Glutamatergic neuron (in vitro differentiated cells): ENCODE data around the gene PPHLN1. TPM values are rescaled to one million over a fixed set of nuclear protein-coding genes. Genes with fewer than 3 reads are reported as not detected.

ENCODE experiments used
- DNase-seq: peaks from one replicate; pipeline ENCODE4 v3.0.0; 2022
- H3K27ac Mint-ChIP-seq: one replicate; pipeline ENCODE4 v1.8.0; 2020; ENCODE audit warnings: mild to moderate bottlenecking, mixed read lengths, inconsistent platforms; ENCODE audit not compliant: unreplicated experiment
- H3K27me3 Mint-ChIP-seq: one replicate; pipeline ENCODE4 v1.8.0; 2020; ENCODE audit warnings: mild to moderate bottlenecking, moderate library complexity, mixed read lengths, inconsistent platforms; ENCODE audit not compliant: unreplicated experiment
- H3K36me3 Mint-ChIP-seq: one replicate; pipeline ENCODE4 v1.8.0; 2020; ENCODE audit warnings: mild to moderate bottlenecking, mixed read lengths, inconsistent platforms; ENCODE audit not compliant: unreplicated experiment
- H3K4me1 Mint-ChIP-seq: one replicate; pipeline ENCODE4 v1.8.0; 2020; ENCODE audit warnings: mild to moderate bottlenecking, low read depth, mixed read lengths, inconsistent platforms; ENCODE audit not compliant: unreplicated experiment
- H3K4me3 Mint-ChIP-seq: one replicate; pipeline ENCODE4 v1.8.0; 2020; ENCODE audit warnings: mild to moderate bottlenecking, mixed read lengths, inconsistent platforms; ENCODE audit not compliant: unreplicated experiment
- H3K9me3 Mint-ChIP-seq: one replicate; pipeline ENCODE4 v1.8.0; 2020; ENCODE audit warnings: mild to moderate bottlenecking, moderate library complexity, mixed read lengths, inconsistent platforms; ENCODE audit not compliant: unreplicated experiment
- CTCF ChIP-seq: fragments of 200-600 bp; sonication (generic); IDR thresholded peaks from one replicate; pipeline ENCODE4 v1.5.0; 2021; ENCODE audit not compliant: partially characterized antibody, unreplicated experiment
- total RNA-seq: library from RNA; stranded (reverse); fragmentation: NEBNext Ultra II Directional; extraction: Animal tissue kit (Norgen Biotek cat#: 25700); gene quantifications from one replicate; pipeline ENCODE4 v1.2.1, GENCODE V29; 2021; ENCODE audit not compliant: unreplicated experiment

Gene PPHLN1
- total RNA-seq, 1 donor from 2014 or later, result 64.4 TPM

GRCh38 chr12:42396473-42397259, 70.7 kb downstream of the PPHLN1 start:
- TF ChIP-seq CTCF, result no peak
- no peaks in the 10 kb centered on the region for H3K36me3 Mint-ChIP-seq
- no peaks in the 10 kb centered on the region for H3K4me1 Mint-ChIP-seq
- H3K9me3 Mint-ChIP-seq, result peaks cover 1% of the 10 kb centered on the region
- H3K27me3 Mint-ChIP-seq, result no peaks in the 10 kb centered on the region
- DNase-seq, result no peak
- H3K27ac Mint-ChIP-seq, result no peak overlapping the region
- no peak overlapping the region for H3K4me3 Mint-ChIP-seq

- H3K4me3 Mint-ChIP-seq, result no peak overlapping the region
- no peaks in the 10 kb centered on the region for H3K4me1 Mint-ChIP-seq
- H3K36me3 Mint-ChIP-seq, result no peaks in the 10 kb centered on the region
- H3K27ac Mint-ChIP-seq, result no peak overlapping the region
- no peaks in the 10 kb centered on the region for H3K9me3 Mint-ChIP-seq
- no peak for DNase-seq
- no peaks in the 10 kb centered on the region for H3K27me3 Mint-ChIP-seq
- no peak for TF ChIP-seq CTCF
Observed at GRCh38 chr12:42402821-42403411, 76.9 kb downstream of the PPHLN1 start.

- no peak overlapping the region for H3K27ac Mint-ChIP-seq
- no peak overlapping the region for H3K4me3 Mint-ChIP-seq
- H3K27me3 Mint-ChIP-seq, result peaks cover 1% of the 10 kb centered on the region
- H3K9me3 Mint-ChIP-seq, result no peaks in the 10 kb centered on the region
- no peak for DNase-seq
- TF ChIP-seq CTCF, result no peak
- no peaks in the 10 kb centered on the region for H3K4me1 Mint-ChIP-seq
- H3K36me3 Mint-ChIP-seq, result no peaks in the 10 kb centered on the region
Observed at GRCh38 chr12:42407306-42407705, 81.3 kb downstream of the PPHLN1 start.

GRCh38 chr12:42409471-42409870, 83.5 kb downstream of the PPHLN1 start:
- Mint-ChIP-seq H3K36me3 (no peaks in the 10 kb centered on the region), H3K27me3 (peaks cover 1% of the 10 kb centered on the region), H3K4me1 (no peaks in the 10 kb centered on the region), H3K4me3 (no peak overlapping the region), H3K27ac (no peak overlapping the region), H3K9me3 (no peaks in the 10 kb centered on the region)
- no peak for DNase-seq
- no peak for TF ChIP-seq CTCF

GRCh38 chr12:42410340-42410739, 84.4 kb downstream of the PPHLN1 start:
- no peaks in the 10 kb centered on the region for H3K4me1 Mint-ChIP-seq
- no peak overlapping the region for H3K4me3 Mint-ChIP-seq
- H3K27me3 Mint-ChIP-seq, result peaks cover 1% of the 10 kb centered on the region
- no peaks in the 10 kb centered on the region for H3K36me3 Mint-ChIP-seq
- no peak for TF ChIP-seq CTCF
- DNase-seq, result no peak
- no peak overlapping the region for H3K27ac Mint-ChIP-seq
- H3K9me3 Mint-ChIP-seq, result no peaks in the 10 kb centered on the region
